Activated CD4-positive, alpha-beta memory T cell treated with anti-CD3 and anti-CD28 coated beads for 36 hours (primary cell): ENCODE data around the gene ANKRD24. TPM values are rescaled to one million over a fixed set of nuclear protein-coding genes. Genes with fewer than 3 reads are reported as not detected.
"Not testable (repeated sequence)": the region's sequence is repeated elsewhere in the genome, so short reads cannot be mapped to it uniquely, and the experiment has no call there.

Source experiments
- CTCF ChIA-PET: fragments of 350-600 bp; sonication (Branson Sonifier 250); formaldehyde crosslinking; loops from one replicate; lab custom pipeline; 2021; ENCODE audit warnings: antibody characterized with exemption, inconsistent platforms; lab: Charles Lee
- POLR2A ChIA-PET: fragments of 350-600 bp; sonication (Branson Sonifier 250); formaldehyde crosslinking; loops from one replicate; lab custom pipeline; 2021; ENCODE audit warnings: antibody characterized with exemption; lab: Charles Lee
- DNase-seq: peaks from one replicate; pipeline ENCODE4 v3.0.0-alpha.2; 2020
- H3K27ac Mint-ChIP-seq: one replicate; pipeline ENCODE4 v1.8.0; 2021; ENCODE audit warnings: mixed read lengths
- H3K27me3 Mint-ChIP-seq: one replicate; pipeline ENCODE4 v1.8.0; 2021; ENCODE audit warnings: mixed read lengths
- H3K36me3 Mint-ChIP-seq: one replicate; pipeline ENCODE4 v1.8.0; 2021; ENCODE audit warnings: mixed read lengths
- H3K4me1 Mint-ChIP-seq: one replicate; pipeline ENCODE4 v1.8.0; 2021; ENCODE audit warnings: low read depth, mixed read lengths
- H3K4me3 Mint-ChIP-seq: one replicate; pipeline ENCODE4 v1.8.0; 2021; ENCODE audit warnings: mild to moderate bottlenecking, mixed read lengths
- H3K9me3 Mint-ChIP-seq: one replicate; pipeline ENCODE4 v1.8.0; 2021; ENCODE audit warnings: mixed read lengths
- intact Hi-C: fragments of 100-400 bp; cut with micrococcal nuclease; formaldehyde crosslinking; loops from one replicate; pipeline ENCODE4 v1.15.1; 2023
- total RNA-seq, 2 experiments: library from RNA; stranded (reverse); gene quantifications; one replicate each; pipeline ENCODE4 v1.2.3, GENCODE V29; 2021

ANKRD24 gene
- total RNA-seq, 2 experiments from 2014 or later, result 1.7 to 1.8 TPM

DNA sequence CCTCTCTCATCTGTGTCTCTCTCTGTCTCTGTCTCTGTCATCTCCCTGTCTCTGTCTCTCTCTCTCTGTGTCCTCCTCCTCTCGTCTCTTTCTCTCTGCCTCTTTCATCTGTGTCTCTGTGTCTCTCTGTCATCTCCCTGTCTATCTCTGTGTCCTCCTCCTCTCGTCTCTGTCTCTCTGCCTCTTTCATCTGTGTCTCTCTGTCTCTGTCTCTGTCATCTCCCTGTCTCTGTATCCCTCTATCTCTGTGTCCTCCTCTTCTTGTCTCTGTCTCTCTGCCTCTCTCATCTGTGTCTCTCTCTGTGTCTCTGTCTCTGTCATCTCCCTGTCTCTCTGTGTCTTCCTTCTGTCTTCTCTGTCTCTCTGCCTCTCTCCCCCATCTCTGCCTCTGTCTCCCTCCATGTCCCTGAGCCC is 46.3 kb downstream of the ANKRD24 start:
- CTCF ChIA-PET, result interaction anchor here (0.9 to 1.3 kb wide), 3 partner anchors 18 to 123 kb away, joined by 3 to 5 read pairs (median 4); partner anchors contain the start of gene YJU2
- POLR2A ChIA-PET, result no interaction called here
- no peaks in the 10 kb centered on the region for H3K4me1 Mint-ChIP-seq
- intact Hi-C loops, result loop anchor here (2.0 kb wide), 1 partner anchor 18 kb away; the partner anchor contains the start of gene YJU2
- no peak overlapping the region for H3K27ac Mint-ChIP-seq
- no peaks in the 10 kb centered on the region for H3K36me3 Mint-ChIP-seq
- H3K4me3 Mint-ChIP-seq, result no peak overlapping the region
- H3K9me3 Mint-ChIP-seq, result no peaks in the 10 kb centered on the region
- peaks cover 9% of the 10 kb centered on the region for H3K27me3 Mint-ChIP-seq
- no peak for DNase-seq

DNA sequence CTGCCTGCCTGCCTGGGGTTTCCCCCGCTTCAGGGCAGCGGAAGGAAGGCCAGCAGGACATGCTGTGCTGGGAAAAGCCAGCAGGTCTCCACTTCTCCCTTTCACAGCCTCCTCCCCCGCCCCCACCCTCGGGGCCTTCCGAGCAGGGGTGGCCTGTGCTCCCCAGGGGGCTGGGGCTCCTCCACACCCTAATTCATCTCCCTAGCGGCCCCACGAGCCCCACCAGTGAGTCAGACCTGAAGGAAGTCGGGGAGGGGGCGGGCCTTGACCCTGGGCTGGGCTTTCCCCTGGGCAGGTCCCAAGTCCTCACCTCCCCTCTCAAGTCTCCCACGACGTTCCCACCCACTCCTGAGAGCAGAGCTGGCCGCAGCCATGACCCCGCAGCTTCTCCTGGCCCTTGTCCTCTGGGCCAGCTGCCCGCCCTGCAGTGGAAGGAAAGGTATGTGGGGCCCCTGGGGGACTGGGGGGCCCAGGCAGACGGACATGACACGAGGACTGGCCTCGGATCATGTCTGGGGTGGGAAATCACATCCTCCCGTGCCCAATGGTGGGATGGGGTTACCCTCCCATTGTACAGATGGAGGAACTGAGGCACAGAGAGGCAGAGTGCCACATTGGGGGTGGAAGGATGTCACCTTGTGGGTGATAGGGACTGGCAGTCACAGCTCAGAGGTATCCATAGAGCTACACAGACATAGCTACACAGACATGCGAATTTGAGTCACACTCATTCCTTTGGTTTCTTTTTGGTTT is 46.9 kb downstream of the ANKRD24 start, which contains the start of gene EBI3:
Gene EBI3, plus strand, starts transcription at position 345 of the 753 bp plus-strand sequence. Its CDS starts 28 bp downstream, at position 373.
- CTCF ChIA-PET, result interaction anchor here (0.9 to 1.3 kb wide), 3 partner anchors 18 to 123 kb away, joined by 3 to 5 read pairs (median 4); partner anchors contain the start of gene YJU2
- POLR2A ChIA-PET, result interaction anchor here (0.6 to 1.1 kb wide), 3 partner anchors 18 to 114 kb away, joined by 4 to 5 read pairs (median 4); partner anchors contain the start of genes MPND and YJU2
- Mint-ChIP-seq H3K4me3 (no peak within 1 kb of the TSS), H3K36me3 (no peaks in the 10 kb centered on the region), H3K4me1 (no peaks in the 10 kb centered on the region), H3K9me3 (no peaks in the 10 kb centered on the region), H3K27me3 (peaks cover 10% of the 10 kb centered on the region), H3K27ac (peak within 1 kb of the TSS; percentile 89)
- peak; percentile 87 for DNase-seq
- intact Hi-C loops, result loop anchor here (2.0 kb wide), 1 partner anchor 17 kb away; the partner anchor contains the start of gene YJU2

DNA sequence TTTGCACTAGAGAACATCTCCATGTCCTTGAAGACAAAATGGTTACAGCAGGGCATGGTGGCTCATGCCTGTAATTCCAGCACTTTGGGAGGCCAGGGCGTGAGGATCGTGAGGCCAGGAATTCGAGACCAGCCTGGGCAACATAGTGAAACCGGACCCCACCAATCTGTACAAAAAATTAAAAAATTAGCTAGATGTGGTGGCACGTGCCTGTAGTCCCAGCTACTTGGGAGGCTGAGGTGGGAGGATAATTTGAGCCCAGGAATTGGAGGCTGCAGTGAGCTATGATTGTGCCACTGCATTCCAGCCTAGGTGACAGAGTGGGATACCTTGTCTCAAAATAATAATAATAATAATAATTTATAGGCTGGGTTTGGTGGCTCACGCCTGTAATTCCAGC is 47.7 kb downstream of the ANKRD24 start:
- H3K4me3 Mint-ChIP-seq, DNase-seq, intact Hi-C loops, H3K36me3 Mint-ChIP-seq, H3K27ac Mint-ChIP-seq, H3K4me1 Mint-ChIP-seq, H3K9me3 Mint-ChIP-seq: not testable (repeated sequence)
- peaks cover 10% of the 10 kb centered on the region for H3K27me3 Mint-ChIP-seq
- ChIA-PET POLR2A (interaction anchor here (1.0 to 1.1 kb wide), 2 partner anchors 17 to 114 kb away, joined by 4 to 5 read pairs; partner anchors contain the start of genes MPND and YJU2), CTCF (interaction anchor here (1.3 kb wide), 1 partner anchor 22 kb away, joined by 4 read pairs; no protein-coding TSS in a partner anchor)

DNA sequence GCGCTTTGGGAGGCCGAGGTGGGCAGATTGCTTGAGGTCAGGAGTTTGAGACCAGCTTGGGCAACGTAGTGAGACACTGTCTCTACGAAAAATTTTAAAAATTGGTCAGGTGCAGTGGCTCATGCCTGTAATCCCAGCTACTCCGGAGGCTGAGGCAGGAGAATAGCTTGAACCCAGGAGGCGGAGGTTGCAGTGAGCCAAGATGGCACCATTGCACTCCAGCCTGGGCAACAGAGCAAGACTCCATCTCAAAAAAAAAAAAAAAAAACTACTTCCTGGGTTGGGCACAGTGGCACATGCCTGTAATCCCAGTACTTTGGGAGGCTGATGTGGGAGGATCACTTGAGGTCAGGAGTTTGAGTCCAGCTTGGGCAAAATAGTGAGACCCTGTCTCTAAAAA is 49.0 kb downstream of the ANKRD24 start:
- H3K9me3 Mint-ChIP-seq, H3K4me1 Mint-ChIP-seq, H3K4me3 Mint-ChIP-seq, H3K36me3 Mint-ChIP-seq, H3K27ac Mint-ChIP-seq, intact Hi-C loops, DNase-seq: not testable (repeated sequence)
- ChIA-PET POLR2A (interaction anchor here (0.6 kb wide), 1 partner anchor 122 kb away, joined by 4 read pairs; no protein-coding TSS in a partner anchor), CTCF (interaction anchor here (1.0 kb wide), 1 partner anchor 91 kb away, joined by 3 read pairs; no protein-coding TSS in a partner anchor)
- H3K27me3 Mint-ChIP-seq, result peaks cover 10% of the 10 kb centered on the region

DNA sequence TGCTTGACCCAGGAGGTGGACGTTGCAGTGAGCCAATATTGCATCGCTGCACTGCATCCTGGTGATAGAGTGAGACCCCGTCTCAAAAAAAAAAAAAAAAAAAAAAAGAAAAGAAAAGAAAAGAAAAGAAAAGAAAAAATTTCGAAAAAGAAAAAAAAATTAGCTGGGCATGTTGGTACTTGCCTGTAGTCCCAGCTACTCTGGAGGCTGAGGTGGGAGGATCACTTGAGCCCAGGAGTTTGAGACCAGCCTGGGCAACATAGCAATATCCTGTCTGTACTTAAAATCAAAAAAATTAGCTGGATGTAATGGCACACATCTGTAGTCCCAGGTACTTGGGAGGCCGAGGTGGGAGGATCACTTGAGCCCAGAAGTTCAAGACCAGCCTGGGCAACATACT is 49.6 kb downstream of the ANKRD24 start:
- H3K27me3 Mint-ChIP-seq, result peaks cover 10% of the 10 kb centered on the region
- H3K4me1 Mint-ChIP-seq, intact Hi-C loops, H3K4me3 Mint-ChIP-seq, H3K36me3 Mint-ChIP-seq, H3K9me3 Mint-ChIP-seq, H3K27ac Mint-ChIP-seq, DNase-seq: not testable (repeated sequence)
- POLR2A ChIA-PET, result interaction anchor here (0.6 kb wide), 1 partner anchor 123 kb away, joined by 4 read pairs; no protein-coding TSS in a partner anchor
- CTCF ChIA-PET, result interaction anchor here (1.0 to 1.8 kb wide), 3 partner anchors 15 to 121 kb away, joined by 3 to 4 read pairs (median 3); partner anchors contain the start of gene YJU2

DNA sequence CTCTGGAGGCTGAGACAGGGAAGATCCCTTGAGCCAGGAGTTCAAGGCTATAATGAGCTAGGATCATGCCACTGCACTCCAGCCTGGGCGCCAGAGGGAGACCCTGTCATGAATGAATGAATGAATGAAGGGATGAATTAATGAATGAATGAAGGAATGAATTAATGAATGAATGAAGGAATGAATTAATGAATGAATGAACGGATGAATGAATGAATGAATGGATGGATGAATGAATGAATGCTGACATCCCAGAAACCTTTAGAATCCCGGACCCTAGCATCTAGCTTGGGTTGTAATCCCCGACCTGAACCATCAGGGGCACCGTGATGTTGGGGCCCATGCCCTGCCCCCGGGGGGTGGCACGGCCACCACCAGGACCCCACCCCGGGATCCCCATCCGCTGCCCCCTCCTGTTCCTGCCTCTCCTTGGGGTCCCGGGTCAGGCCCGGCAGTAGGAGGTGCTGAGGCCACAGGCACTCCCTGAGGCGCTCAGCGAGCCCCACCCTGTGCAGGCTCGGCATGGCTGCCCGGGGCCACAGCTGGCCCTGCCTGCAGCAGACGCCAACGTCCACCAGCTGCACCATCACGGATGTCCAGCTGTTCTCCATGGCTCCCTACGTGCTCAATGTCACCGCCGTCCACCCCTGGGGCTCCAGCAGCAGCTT is 50.3 kb downstream of the ANKRD24 start:
- intact Hi-C loops, result no loop called here
- POLR2A ChIA-PET, result no interaction called here
- no peak overlapping the region for H3K4me3 Mint-ChIP-seq
- no peaks in the 10 kb centered on the region for H3K9me3 Mint-ChIP-seq
- no peak overlapping the region for H3K27ac Mint-ChIP-seq
- no peaks in the 10 kb centered on the region for H3K4me1 Mint-ChIP-seq
- H3K27me3 Mint-ChIP-seq, result peaks cover 10% of the 10 kb centered on the region
- DNase-seq, result no peak
- no peaks in the 10 kb centered on the region for H3K36me3 Mint-ChIP-seq
- CTCF ChIA-PET, result interaction anchor here (0.8 to 1.8 kb wide), 6 partner anchors 9 to 248 kb away, joined by 3 to 4 read pairs (median 4); partner anchors contain the start of genes EEF2 and YJU2

DNA sequence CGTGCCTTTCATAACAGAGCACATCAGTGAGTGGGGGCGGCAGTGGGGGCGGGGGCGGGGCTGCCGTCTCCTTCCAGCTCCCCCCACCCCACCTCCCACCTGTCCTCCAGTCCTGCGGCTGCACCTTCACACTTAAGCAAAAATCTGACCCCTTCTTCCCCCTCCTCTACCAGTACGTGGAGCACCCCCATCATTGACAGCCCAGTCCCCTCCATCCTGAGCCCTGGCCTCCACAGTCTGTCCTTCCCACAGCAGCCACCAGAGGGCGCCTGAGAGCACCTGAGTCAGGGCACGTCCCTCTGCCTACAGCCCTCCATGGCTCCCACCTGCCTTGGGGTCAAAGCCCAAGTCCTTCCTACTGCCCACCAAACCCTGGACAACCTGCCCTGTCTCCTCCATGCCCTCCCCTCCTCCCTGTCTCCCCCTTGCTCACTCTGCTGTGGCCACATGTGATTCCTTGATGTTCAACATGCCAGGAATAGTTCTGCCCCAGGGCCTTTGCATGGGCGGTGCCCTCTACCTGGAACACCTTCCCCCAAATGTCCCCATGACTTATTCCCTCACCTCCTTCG is 50.9 kb downstream of the ANKRD24 start:
- no peak overlapping the region for H3K4me3 Mint-ChIP-seq
- H3K36me3 Mint-ChIP-seq, result no peaks in the 10 kb centered on the region
- intact Hi-C loops, result no loop called here
- H3K9me3 Mint-ChIP-seq, result no peaks in the 10 kb centered on the region
- H3K4me1 Mint-ChIP-seq, result no peaks in the 10 kb centered on the region
- H3K27me3 Mint-ChIP-seq, result peaks cover 10% of the 10 kb centered on the region
- ChIA-PET CTCF (interaction anchor here (0.7 to 1.8 kb wide), 8 partner anchors 8 to 248 kb away, joined by 3 to 5 read pairs (median 4); partner anchors contain the start of genes EEF2 and YJU2), POLR2A (no interaction called here)
- H3K27ac Mint-ChIP-seq, result peak overlapping the region; percentile 45
- DNase-seq, result peak; percentile 84

DNA sequence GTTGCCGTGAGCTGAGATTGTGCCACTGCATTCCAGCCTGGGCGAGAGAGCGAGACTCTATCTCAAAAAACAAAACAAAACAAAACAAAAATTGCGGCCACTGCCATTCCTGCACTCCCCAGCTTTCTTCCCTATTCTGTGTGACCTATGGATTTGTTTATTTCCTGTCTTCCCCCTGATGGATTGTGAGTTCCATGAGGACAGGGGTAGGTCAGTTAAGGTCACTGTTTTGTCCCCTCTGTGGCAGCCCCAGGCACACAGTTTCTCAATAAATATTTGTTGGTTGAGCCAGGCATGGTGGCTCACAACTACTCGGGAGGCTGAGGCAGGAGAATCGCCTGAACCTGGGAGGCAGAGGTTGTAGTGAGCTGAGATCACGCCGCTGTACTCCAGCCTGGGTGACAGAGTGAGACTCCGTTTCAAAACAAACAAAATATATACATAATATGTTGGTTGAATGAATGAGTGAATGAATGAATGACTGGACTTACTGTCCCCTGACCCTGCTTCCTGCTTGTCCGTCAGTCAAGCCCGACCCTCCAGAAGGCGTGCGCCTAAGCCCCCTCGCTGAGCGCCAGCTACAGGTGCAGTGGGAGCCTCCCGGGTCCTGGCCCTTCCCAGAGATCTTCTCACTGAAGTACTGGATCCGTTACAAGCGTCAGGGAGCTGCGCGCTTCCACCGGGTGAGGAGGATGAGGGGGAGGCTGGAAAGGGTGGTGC is 51.8 kb downstream of the ANKRD24 start:
- Mint-ChIP-seq H3K27ac (no peak overlapping the region), H3K36me3 (no peaks in the 10 kb centered on the region), H3K4me1 (no peaks in the 10 kb centered on the region), H3K27me3 (peaks cover 10% of the 10 kb centered on the region), H3K9me3 (no peaks in the 10 kb centered on the region), H3K4me3 (no peak overlapping the region)
- no peak for DNase-seq
- CTCF ChIA-PET, result interaction anchor here (0.7 to 1.5 kb wide), 8 partner anchors 16 to 291 kb away, joined by 3 to 5 read pairs (median 3); no protein-coding TSS in a partner anchor
- POLR2A ChIA-PET, result no interaction called here
- intact Hi-C loops, result no loop called here

- POLR2A ChIA-PET, result no interaction called here
- H3K4me1 Mint-ChIP-seq, result no peaks in the 10 kb centered on the region
Measured at GRCh38 chr19:4234862-4235201, 52.3 kb downstream of the ANKRD24 start.

GRCh38 chr19:4237510-4237909 is 55.0 kb downstream of the ANKRD24 start:
- CTCF ChIA-PET, result interaction anchor here (0.8 to 1.0 kb wide), 2 partner anchors 30 kb away, joined by 3 to 4 read pairs; no protein-coding TSS in a partner anchor
- intact Hi-C loops, H3K4me1 Mint-ChIP-seq, H3K9me3 Mint-ChIP-seq, H3K27me3 Mint-ChIP-seq, H3K27ac Mint-ChIP-seq, H3K4me3 Mint-ChIP-seq, POLR2A ChIA-PET, H3K36me3 Mint-ChIP-seq, DNase-seq: not testable (repeated sequence)

More at GRCh38 chr19:4234862-4235201, 52.3 kb downstream of the ANKRD24 start:
- no peaks in the 10 kb centered on the region for H3K9me3 Mint-ChIP-seq
- H3K27me3 Mint-ChIP-seq, result peaks cover 6% of the 10 kb centered on the region
- no peak for DNase-seq
- no peak overlapping the region for H3K27ac Mint-ChIP-seq
- CTCF ChIA-PET, result interaction anchor here (0.9 to 1.5 kb wide), 7 partner anchors 17 to 290 kb away, joined by 3 to 4 read pairs (median 3); no protein-coding TSS in a partner anchor
- no peaks in the 10 kb centered on the region for H3K36me3 Mint-ChIP-seq
- H3K4me3 Mint-ChIP-seq, result no peak overlapping the region
- intact Hi-C loops, result no loop called here

GRCh38 chr19:4238831-4239230 is 56.3 kb downstream of the ANKRD24 start:
- intact Hi-C loops, result no loop called here
- no peak overlapping the region for H3K4me3 Mint-ChIP-seq
- peaks cover 1% of the 10 kb centered on the region for H3K27me3 Mint-ChIP-seq
- ChIA-PET POLR2A (no interaction called here), CTCF (no interaction called here)
- no peaks in the 10 kb centered on the region for H3K4me1 Mint-ChIP-seq
- no peak for DNase-seq
- peaks cover 8% of the 10 kb centered on the region for H3K9me3 Mint-ChIP-seq
- H3K36me3 Mint-ChIP-seq, result peaks cover 2% of the 10 kb centered on the region
- H3K27ac Mint-ChIP-seq, result no peak overlapping the region
